Endometrium (tissue), 2 donors: Measurements from ENCODE around the gene GRIK4.

Experiments used
- FAIRE-seq: peaks from 2 replicates; lab custom pipeline; 2012; peaks lifted over from hg19 to GRCh38; lab: Jason Lieb, UNC
- donor health status: control.
- donor health status: control.

GRIK4 gene

DNA sequence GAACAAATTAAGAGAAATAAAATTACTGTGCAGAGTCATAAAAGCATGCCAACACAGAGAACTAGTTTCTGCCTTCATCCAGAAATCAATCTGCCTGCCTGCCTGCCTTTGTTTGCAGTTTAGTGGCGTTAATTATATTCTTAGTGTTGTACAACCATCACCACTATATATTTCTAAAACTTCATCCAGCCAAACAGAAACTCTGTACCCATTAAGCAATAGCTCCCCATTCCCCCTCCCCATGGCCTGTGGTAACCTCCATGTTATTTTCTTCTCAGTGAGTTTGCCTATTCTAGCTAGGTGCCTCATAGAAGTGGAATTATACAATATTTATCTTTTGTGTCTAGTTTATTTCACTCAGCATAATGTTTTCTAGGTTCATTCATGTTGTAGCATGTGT is 329.1 kb downstream of the GRIK4 start:
- FAIRE-seq, result no peak

DNA sequence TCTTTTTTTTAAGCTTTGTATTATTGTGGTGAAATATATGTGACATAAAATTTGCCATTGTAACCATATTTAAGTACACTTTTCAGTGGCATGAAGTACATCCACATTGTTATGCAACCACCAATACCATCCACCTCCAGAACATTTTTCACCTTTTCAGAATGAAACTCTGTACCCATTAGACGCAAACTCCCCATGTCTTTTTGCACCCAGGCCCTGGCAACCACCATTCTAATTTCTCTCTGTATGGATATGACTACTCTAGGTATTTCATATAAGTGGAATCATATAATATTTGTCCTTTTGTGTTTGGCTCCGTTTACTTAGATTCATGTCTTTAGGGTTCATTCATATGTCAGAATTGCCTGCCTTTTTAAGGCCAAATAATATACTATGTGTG is 329.5 kb downstream of the GRIK4 start:
- no peak for FAIRE-seq

DNA sequence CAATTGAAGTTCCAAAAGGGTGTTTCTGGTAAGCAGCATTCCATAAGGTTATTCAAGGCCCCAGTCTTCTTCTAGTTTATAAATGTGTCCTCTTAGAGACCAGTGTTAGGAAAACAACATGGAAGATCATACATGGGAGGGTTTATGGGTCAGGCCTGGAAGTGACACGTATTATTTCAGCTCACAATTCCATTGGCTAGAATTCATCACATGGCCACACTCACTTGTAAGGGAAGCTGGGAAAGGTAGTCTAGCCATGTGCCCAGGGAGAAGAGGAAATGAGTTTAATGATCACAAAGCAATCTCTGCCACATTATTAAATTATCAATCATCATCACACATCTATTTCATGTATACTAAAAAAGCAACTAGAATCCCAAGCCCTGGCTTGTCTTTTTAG is 330.6 kb downstream of the GRIK4 start:
- FAIRE-seq, result no peak

DNA sequence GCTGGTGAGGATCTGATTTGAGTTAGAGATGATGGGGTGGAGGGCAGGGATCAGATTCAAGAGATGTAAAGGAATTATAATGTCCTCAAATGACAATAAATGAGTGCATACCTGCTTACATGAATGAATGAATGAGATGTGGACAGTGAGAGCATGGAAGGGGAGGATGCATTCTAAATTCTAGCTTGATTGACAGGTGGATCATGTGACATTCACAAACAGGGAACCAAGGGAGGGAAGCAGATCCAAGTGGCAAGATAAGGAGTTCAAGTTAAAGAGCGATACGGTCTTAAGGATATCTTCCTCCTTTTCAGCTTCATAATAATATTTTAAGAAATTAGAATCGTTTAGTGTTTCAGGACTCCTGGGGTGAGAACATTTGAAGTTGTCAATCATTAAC is 341.9 kb downstream of the GRIK4 start:
- no peak for FAIRE-seq

DNA sequence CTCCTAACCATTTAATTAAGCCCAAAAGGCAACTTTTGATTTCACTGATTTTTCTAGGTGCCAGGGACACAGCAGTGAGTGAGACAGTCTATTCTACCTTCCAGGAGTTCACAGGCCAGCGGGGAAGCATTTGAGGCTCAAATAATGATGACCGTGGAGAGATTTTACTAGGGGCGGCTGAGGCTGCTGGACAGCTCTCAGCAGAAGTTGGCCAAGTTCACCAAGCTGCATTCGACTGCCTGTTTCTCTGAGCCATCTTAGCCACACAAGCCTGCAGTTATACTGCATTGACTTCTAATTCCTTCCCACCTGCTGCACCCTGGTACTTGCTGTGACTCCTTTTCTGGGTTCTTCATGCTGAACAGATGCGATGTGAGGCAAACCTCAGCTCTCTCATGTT is 343.4 kb downstream of the GRIK4 start:
- no peak for FAIRE-seq

DNA sequence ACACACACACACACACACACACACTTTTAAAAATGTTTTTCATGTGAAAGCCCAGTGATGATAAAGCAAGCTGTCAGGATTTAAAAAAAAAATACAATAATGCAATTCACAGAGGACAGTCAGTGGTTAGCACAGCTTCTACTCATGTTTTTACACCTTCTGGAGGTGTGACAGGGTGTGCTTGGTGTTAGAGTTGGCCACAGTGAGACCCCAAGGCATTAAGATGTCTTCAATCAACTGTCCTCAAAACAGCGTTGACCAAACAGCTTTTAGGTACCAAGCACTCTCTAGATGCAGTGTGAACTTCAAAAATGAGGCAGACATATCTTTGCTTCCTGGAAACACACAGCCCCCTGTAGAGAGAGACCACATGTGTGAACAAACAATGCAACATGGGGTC is 346.0 kb downstream of the GRIK4 start:
- FAIRE-seq, result no peak

DNA sequence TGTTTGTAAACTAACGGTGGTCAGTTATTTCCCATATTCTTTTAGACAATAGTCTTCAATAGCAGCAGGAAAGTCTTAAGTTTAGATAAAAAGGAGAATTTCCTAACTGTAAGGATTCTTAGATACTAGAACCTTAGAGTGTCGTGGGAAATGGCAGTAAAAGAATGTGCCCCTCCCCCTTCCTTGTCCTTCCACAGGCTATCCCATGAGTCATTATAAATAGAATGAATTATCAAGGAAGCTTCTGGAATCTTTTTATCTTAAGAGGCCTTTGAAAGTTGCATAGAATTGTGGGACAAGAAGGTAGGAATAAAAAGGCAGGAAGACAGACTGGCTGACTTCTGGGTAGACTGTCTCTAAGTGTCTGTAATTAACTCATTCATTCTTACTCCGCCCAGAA is 347.2 kb downstream of the GRIK4 start:
- no peak for FAIRE-seq

DNA sequence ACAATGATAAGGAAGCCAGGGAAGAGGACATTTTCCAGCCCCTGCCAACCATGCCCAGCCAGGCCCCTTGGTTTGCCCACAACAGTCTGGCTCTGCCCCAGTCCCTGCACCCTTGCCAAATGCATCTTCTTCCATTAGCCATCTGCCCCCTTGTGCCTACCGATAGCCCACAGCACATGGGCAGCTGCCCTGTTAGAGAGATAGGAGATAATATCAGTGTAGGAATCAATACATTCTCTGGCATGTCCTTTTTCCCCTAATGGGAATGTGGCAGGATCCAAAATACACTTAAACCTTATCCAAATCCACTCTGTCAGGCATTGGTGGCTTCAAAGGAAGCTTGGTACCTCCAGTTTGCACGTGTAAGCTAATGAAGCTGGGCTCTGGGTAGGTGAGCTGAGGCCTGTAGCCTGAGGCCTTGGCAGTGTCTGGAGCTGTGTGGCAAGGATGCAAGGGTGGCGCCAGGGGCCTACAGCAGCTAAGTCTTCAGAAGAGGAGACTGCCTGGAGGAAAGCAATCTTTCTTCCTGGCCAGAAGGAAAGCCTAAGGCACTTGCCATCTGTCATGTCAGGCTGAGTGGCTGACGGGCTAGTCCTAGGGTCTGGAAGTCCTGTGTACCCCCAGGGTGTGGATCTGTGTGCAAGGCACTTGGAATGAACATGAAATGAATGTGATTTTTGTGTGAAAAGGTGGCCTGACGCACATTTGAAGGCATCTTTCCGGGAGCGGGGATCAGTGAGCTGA is 348.2 kb downstream of the GRIK4 start:
- no peak for FAIRE-seq

DNA sequence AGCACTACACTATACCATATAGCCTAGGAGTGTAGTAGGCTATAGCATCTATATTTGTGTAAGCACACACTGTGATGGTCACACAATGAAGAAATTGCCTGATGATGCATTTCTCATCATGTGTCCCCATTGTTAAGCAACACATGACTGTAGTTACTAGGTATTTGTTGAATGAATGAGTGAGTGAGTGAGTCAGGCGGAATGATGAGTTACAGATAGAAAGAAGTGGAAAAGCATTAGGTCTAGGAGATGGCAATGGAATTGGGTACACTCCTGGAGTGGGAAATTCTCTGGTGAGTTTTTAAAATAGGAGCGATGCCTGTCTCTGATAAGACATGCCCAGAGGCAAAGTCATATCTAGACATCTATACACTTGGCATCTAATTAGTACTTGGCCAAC is 351.8 kb downstream of the GRIK4 start:
- FAIRE-seq, result no peak

DNA sequence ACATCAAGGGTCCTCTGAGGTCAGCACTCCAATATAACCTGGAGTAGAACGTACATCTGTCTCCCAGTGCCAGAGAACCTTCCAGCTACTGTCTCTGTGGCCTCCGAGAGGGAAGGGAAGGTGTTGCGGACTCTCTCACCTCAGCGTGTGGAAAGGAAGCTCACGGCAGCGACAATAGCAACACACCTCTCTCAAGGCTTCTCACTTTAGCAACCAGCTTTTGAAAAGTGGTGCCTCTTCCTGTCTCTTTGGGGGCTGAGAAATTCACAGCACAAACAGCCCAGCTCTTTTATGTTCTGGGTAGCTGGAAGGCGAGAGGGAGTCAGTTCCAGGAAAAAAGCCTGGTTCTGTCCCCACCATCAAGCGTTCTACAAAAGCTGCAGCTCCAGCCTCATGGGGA is 355.5 kb downstream of the GRIK4 start:
- no peak for FAIRE-seq

DNA sequence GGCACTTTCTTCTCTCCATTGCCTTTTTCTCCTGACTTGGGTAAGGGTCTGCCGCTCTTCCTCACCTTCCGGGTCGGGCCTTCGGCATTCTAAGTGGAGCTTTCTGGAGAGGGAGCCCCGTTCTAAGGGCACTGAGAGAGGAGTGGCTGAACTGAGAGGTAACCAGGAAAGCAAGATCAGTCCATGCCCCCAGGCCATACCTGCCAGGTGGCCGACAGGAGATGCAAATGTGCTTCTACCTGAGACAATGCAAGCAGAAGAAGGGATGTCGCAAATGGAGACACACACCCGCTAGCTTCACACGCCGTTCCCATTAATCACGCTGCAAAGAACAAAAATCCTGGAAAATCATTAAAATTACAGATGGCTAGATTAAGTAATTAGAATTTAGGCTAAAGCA is 356.0 kb downstream of the GRIK4 start:
- no peak for FAIRE-seq

DNA sequence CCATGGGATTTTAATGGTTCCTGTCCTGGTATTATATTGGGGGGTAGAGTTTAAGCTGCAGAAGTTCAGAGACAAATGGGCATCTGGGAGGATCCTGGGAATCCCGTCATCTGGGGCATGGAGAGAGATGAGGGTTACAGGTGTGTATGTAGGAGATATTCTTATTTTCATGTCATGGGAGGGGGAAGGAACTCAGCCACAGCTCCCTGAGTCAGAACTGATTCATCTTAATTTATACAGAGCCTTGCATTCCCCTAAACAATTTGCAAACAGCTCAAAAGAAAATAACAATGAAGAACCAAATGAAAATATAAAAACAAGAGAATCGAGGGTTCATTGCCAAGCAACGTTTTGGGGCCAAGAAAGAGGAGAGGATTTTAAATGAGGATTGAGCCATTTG is 356.4 kb downstream of the GRIK4 start:
- FAIRE-seq, result no peak

DNA sequence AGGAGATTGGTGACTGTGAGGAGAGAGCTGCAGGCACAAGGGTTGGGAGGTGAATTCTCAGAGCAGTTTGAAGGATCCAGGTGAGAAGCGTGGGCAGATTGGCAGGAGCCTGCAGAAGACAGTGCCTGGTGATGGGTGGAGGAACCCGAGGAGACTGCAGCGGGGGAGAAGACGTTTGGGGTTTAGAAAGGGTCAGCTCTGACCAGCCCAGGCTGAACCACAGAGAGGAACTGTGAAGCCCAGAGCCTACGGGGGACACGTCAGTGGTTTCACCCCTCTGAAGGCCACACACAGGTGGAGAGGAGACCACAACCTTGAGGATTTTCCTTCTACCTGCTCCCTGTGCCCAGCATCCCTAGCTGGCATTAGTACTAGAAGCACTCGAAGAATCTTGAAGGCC is 357.5 kb downstream of the GRIK4 start:
- FAIRE-seq, result no peak

DNA sequence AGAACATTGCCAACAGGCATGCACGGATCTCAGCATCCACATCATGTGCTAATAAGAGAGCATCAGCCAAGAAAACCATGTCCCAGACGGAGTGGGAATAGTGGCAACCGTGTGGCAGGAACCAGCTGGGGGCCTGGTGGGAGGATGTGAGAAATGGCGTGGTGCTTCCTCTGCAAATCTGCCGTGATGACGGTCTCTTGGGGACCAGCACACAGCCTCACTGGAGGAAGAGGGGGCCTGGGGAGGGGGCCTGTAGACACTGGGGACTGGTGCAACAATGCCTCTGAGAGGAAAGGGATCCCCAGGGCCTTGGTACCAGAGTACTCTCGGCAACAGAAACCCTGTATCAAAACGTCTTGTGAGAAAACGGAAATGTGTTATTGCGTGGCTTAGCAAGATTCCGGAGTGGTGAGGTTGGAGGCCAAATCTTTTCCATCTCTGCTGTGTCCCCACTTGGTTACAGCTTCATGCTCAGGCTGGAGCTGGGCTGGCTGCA is 358.0 kb downstream of the GRIK4 start:
- no peak for FAIRE-seq

DNA sequence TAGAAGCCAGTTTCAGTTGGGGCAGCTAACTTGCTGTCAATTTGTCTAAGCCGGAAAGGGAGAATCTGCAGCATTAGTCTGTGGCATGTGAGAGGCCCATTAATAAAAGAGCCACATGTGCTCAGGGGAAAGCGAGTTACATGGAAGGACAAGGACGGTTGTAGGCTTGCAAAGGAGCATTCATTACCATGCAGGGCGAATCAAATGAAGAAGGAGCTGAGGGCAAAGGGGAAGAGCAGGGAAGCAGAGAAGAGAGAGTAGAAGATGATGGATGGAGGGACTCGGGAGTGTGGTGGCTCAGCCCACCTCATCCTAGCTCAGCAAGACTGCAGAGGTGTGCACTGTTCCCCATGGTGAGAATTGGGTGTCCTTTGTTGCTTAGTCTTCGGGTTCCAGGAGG is 359.6 kb downstream of the GRIK4 start:
- FAIRE-seq, result no peak

DNA sequence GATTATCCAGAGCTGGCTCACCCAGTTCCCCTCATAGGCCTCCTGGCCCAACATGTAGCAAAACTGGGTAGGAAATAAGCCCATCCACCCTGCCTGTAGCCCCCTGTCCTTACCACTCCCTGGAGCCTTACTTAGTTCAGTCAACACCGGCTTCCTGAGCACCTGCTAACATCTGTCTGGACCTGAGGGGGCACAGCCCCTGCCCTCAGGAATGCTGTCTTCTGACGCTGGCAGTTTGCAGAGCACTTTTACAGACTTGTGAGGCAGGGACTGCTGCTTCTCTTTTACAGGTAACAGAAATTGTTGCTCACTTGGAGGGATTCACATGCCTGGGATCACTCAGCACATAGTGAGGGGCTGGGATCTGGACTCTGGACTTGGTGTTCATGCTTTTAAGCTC is 360.4 kb downstream of the GRIK4 start:
- FAIRE-seq, result no peak

DNA sequence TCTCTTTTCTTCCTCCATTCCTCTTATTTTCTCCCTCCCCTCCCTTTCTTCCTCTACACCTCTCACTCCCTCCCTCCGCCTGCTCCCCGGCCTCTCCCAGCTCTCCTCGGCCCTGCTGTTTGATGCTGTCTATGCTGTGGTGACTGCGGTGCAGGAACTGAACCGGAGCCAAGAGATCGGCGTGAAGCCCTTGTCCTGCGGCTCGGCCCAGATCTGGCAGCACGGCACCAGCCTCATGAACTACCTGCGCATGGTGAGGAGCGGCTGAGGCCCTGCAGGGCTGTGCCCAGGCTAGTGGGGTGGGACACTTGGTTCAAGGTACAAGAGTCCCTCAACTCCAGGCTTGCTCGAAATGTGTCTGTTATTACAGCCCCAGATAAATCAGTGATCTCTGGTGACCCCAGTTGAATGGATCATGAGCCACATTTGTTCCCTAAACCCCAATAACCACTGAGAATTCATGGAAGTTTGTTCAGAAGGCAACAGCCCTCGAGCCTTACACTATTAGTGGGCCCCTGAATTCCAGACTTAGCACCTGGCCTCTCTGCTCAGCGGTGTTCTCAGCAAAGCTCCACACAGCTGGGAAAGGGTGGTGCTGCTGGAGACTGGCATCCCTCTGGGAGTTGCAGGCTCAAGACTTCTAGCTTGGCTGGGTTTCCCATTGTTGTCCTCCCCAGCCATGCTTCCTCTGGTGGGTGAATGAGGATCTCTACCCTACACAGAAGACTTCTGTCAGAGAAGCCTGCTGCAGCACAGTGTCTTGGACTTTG is 362.6 kb downstream of the GRIK4 start:
- no peak for FAIRE-seq

DNA sequence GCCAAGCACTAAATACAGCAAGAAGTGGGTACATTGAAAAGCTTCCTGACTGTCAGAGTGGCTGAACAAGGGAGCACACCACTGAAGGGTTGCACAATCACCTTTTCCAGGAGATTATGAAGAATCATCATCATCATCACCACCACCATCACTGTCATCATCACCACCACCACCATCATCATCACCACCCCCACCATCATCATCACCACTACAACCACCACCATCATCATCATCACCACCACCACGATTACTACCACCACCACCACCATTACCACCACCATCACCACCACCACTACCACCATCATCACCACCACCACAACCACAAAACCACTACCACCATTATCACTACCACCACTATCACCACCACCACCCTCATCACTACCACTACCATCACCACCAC is 364.4 kb downstream of the GRIK4 start:
- no peak for FAIRE-seq

DNA sequence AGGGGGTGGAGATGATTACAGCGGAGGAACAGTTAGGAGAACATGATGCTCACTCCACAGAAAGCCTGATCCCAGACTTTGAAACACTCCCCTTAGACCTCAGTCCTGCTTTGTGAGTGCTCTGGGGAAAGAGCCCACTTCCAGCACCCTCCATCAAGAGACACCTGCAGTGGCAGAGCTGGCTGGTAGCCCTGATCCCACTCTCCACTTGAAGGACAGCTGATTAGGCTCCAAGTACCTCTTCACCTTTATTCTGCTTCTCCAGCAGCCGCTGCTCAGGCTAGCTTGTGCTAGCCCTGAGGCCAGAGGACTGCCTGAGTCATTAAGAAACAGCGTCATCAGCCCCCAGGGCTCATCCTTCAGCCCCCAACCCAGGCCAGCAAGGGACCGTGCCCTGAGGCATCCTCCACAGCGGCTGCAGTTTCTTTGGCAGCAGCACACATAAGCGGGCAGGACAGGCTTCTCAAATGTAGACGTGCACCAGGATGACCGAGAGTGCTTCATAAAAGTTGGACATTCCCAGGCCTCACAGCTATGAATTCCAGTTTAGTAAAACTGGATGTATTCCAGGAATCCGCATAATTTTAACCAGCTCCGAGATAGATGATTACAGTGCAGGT is 366.3 kb downstream of the GRIK4 start:
- no peak for FAIRE-seq

DNA sequence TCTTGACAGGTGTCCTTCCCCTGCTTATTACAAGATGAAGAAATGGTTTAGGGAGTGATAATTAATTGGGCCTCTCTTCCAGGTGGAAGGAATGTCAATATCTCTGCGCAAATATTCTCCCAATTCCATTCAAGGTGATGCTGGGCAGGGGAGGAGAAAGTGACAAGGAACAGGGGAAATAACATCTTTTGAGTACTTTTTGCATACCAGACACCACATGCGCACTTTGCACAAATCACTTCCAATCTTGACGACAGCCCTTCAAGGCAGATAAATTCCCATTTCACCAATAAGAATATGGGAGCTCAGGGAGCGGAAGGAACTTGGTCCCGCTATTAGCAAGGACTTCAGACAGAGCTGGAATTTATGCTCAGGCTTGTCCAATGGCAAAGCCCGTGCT is 367.2 kb downstream of the GRIK4 start:
- FAIRE-seq, result no peak

DNA sequence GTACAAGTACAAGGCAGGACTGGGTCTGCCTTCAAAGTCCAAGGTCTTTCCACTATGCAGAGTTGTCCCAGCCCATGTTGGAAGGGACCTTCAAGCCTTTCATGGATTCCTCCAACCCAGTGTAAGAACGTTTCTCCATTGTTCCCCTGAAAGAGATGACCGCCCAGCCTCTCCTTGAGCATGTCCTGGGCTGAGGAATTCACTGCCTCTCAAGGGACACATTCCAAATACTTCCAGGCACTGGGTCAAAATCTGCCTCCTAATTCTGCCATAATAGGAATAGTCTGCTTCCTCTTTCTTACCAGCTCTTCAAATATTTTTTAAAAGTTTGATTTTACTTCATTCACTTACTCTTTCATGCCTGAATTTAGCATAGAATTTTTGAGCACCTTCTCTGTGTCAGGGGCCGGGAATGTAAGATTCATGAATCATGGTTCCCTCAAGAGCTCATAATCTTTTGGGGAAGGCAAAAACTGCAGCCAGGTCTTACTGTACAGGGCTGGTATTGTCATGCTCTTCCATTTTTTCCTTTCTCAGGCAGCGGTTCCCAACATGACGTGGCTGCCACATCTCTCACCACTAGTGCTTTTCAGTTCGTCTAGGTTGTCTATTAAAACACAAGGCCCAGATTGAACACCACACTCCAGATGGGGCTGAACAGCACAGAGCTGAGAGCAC is 369.1 kb downstream of the GRIK4 start:
- no peak for FAIRE-seq

DNA sequence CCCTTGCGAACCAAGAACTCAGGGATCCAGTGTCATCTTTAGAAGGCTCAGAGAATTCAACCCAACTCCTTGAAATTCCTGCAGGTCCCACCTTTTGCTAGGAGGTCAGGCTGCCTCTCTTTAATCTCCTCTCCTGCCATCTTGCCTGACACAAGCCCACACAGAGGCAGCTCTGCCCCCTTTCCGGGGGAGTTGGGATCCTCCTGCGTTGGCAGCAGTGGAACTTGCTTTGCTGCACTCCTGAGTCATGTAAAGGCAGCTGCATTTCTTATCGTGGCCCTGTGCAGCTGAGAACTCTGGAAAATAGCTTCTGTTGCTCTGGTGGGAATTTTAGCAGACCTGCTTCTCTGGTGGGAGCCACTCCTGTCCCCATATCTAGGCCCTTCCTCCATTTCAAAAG is 370.0 kb downstream of the GRIK4 start:
- no peak for FAIRE-seq

DNA sequence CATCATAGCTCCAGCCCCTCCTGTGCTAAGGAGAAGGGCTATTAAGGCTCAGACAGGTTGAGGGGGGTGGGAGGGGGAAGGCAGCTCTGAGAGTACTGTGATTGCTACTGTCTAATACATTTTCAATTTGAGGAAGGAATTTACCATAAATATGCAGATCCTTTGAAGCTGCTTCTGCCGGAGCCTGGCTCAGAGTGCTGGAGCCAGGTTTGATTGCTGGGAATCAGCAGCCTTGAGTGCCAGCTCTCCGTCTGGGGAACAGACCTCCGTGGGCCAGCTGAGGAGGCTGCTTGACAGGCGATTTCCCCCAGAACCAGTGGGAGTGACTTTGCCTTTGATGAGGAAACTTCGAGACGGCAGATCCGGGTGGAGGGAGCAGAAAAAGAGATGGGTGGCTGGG is 370.6 kb downstream of the GRIK4 start:
- FAIRE-seq, result no peak
